Kidney (tissue), 14 donors: ENCODE data around the gene PLEK. TPM values are rescaled to one million over a fixed set of nuclear protein-coding genes. Genes with fewer than 3 reads are reported as not detected.

Experiments
- DNase-seq, 5 donors: peaks; one replicate each; pipeline ENCODE4 v3.0.0-alpha.2; 2013 to 2020
- FAIRE-seq: peaks from 2 replicates; lab custom pipeline; 2012; peaks lifted over from hg19 to GRCh38; lab: Jason Lieb, UNC
- H3K27ac ChIP-seq, 2 donors: one replicate each; pipeline ENCODE4 v1.7.0; 2013; ENCODE audit warnings: low read depth in 2 of 2, low read length in 2 of 2, inconsistent platforms in 1 of 2
- H3K27me3 ChIP-seq: one replicate; pipeline ENCODE4 v1.7.1; 2013; ENCODE audit warnings: low read length, inconsistent platforms; ENCODE audit not compliant: control insufficient read depth, insufficient read depth
- H3K36me3 ChIP-seq, 3 donors: one replicate each; pipeline versions ENCODE4 v1.7.0 to v1.7.1; 2013; ENCODE audit warnings: low read length in 3 of 3, control low read depth in 1 of 3, inconsistent platforms in 1 of 3; ENCODE audit not compliant: insufficient read depth in 3 of 3, control insufficient read depth in 2 of 3
- H3K4me1 ChIP-seq, 3 donors: one replicate each; pipeline versions ENCODE4 v1.7.0 to v1.7.1; 2013; ENCODE audit warnings: low read length in 3 of 3, inconsistent platforms in 1 of 3, low read depth in 1 of 3; ENCODE audit not compliant: control insufficient read depth in 2 of 3, insufficient read depth in 2 of 3
- H3K4me3 ChIP-seq, 3 donors: one replicate each; pipeline versions ENCODE4 v1.7.0 to v1.8.1; 2013; ENCODE audit warnings: low read length in 3 of 3, control low read depth in 1 of 3, inconsistent platforms in 1 of 3
- H3K9ac ChIP-seq, 3 donors: one replicate each; pipeline versions ENCODE4 v1.7.0 to v1.7.1; 2013; ENCODE audit warnings: low read length in 3 of 3, control low read depth in 1 of 3, inconsistent platforms in 1 of 3
- H3K9me3 ChIP-seq, 3 donors: one replicate each; pipeline versions ENCODE4 v1.7.0 to v1.7.1; 2013; ENCODE audit warnings: low read length in 3 of 3, control low read depth in 1 of 3, inconsistent platforms in 1 of 3; ENCODE audit not compliant: control insufficient read depth in 2 of 3, insufficient read depth in 1 of 3
- intact Hi-C: fragments of 100-400 bp; cut with DNase I; formaldehyde crosslinking; loops from one replicate; pipeline ENCODE4 v1.11.1; 2022
- polyA plus RNA-seq: library from polyadenylated mRNA; stranded (reverse); fragments of 350-450 nt; fragmentation: Illumina TruSeq; extraction: RNeasy Lipid Tissue Mini Kit (QIAGEN cat#74804); gene quantifications from one replicate; pipeline ENCODE4 v1.2.3, GENCODE V29; 2014; ENCODE audit warnings: low read depth, low replicate concordance; ENCODE audit not compliant: insufficient read depth
- total RNA-seq: library from RNA; stranded (reverse); fragmentation: NEBNext Ultra II Directional; extraction: Animal tissue kit (Norgen Biotek cat#: 25700); gene quantifications from one replicate; pipeline ENCODE4 v1.2.1, GENCODE V29; 2021
- TF ChIP-seq, protein P1 (sequence below): IDR thresholded peaks from 3 replicates; pipeline ENCODE4 v1.5.1; 2012; ENCODE audit warnings: mild to moderate bottlenecking, moderate library complexity, borderline replicate concordance; ENCODE audit not compliant: insufficient read depth; ENCODE audit errors: extremely low read depth
- donor health status: control.
- donor health status: control.
- donor health status: control.
- donor health status: control.
- donor health status: control.
- donor health status: DM: yes; HTN: yes; CAD: no.
- donor health status: Normal renal cell carcinoma (clear cell type).

PLEK gene
- total and polyA plus RNA-seq, 2 donors from 2014 or later: 2.8 to 17.3 TPM

DNA sequence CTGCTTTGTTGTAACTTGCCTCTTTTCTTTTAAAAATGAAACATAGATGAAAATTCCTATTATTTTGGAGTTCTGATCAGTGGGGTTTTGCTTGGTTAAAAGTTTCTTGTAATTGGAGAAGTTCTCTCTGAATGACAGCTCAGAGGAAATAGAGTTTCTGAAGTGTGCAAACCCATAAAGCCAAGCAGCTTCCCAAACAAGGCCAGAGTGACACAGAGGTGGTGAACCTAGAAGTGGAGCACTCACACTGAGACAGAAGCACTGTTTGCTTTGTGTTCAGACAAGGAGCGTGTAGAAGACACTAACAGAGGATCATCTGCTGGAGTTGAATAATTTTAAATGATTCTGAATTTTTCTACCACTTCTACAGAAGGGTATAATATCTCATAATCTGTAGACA, 52.8 kb downstream of the PLEK start:
- H3K9me3 ChIP-seq: no peaks in the 10 kb centered on the region
- H3K4me3 ChIP-seq: no peak overlapping the region
- H3K36me3 ChIP-seq: no peaks in the 10 kb centered on the region
- DNase-seq (peak in 2 of 5 donors; percentile 33 to 42), FAIRE-seq (no peak)
- H3K27ac ChIP-seq: no peak overlapping the region
- no peak overlapping the region for H3K9ac ChIP-seq
- H3K4me1 ChIP-seq: no peaks in the 10 kb centered on the region
- H3K27me3 ChIP-seq: no peaks in the 10 kb centered on the region
- TF ChIP-seq, protein P1, sequence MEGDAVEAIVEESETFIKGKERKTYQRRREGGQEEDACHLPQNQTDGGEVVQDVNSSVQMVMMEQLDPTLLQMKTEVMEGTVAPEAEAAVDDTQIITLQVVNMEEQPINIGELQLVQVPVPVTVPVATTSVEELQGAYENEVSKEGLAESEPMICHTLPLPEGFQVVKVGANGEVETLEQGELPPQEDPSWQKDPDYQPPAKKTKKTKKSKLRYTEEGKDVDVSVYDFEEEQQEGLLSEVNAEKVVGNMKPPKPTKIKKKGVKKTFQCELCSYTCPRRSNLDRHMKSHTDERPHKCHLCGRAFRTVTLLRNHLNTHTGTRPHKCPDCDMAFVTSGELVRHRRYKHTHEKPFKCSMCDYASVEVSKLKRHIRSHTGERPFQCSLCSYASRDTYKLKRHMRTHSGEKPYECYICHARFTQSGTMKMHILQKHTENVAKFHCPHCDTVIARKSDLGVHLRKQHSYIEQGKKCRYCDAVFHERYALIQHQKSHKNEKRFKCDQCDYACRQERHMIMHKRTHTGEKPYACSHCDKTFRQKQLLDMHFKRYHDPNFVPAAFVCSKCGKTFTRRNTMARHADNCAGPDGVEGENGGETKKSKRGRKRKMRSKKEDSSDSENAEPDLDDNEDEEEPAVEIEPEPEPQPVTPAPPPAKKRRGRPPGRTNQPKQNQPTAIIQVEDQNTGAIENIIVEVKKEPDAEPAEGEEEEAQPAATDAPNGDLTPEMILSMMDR: no peak
- intact Hi-C loops: no loop called here

- Histone ChIP-seq H3K4me1 (no peaks in the 10 kb centered on the region), H3K36me3 (no peaks in the 10 kb centered on the region), H3K4me3 (no peak overlapping the region), H3K9me3 (no peaks in the 10 kb centered on the region), H3K9ac (no peak overlapping the region), H3K27ac (no peak overlapping the region), H3K27me3 (no peaks in the 10 kb centered on the region)
- intact Hi-C loops: no loop called here
- no peak for FAIRE-seq
- no peak for DNase-seq
- TF ChIP-seq, protein P1: no peak
These were observed 53.3 kb downstream of the PLEK start for GRCh38 chr2:68418419-68418818.

DNA sequence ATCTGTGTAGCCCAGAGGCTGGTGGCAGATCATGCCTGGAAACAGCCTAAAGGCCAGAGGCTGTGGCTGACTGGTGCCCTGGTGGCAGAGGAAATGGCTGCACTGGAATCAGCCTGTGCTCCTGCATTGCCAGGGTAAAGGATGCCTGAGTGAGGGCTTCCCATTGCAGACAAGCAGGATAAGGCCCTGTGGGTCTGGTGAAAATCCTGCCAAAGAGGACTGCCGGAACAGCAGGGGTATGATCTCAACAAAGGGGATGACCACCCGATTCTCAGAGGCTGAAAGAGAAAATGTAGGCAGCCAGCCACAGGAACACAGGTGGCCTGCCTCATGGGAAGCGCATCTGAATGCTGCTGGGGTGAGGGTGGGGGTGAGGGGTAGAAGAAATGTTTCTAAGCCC, 53.8 kb downstream of the PLEK start:
- H3K36me3 ChIP-seq: no peaks in the 10 kb centered on the region
- intact Hi-C loops: no loop called here
- TF ChIP-seq, protein P1: no peak
- H3K27ac ChIP-seq: no peak overlapping the region
- FAIRE-seq (no peak), DNase-seq (peak in 1 of 5 donors; percentile 32)
- no peaks in the 10 kb centered on the region for H3K4me1 ChIP-seq
- no peaks in the 10 kb centered on the region for H3K27me3 ChIP-seq
- no peak overlapping the region for H3K9ac ChIP-seq
- H3K4me3 ChIP-seq: no peak overlapping the region
- H3K9me3 ChIP-seq: no peaks in the 10 kb centered on the region
